Measurements from ENCODE around the gene C16orf54.
A peak's percentile ranks its signal among the peaks of the same experiment; 100 is the strongest.
"Not testable (repeated sequence)": the region's sequence is repeated elsewhere in the genome, so short reads cannot be mapped to it uniquely, and the experiment has no call there.

The C16orf54 gene

DNA sequence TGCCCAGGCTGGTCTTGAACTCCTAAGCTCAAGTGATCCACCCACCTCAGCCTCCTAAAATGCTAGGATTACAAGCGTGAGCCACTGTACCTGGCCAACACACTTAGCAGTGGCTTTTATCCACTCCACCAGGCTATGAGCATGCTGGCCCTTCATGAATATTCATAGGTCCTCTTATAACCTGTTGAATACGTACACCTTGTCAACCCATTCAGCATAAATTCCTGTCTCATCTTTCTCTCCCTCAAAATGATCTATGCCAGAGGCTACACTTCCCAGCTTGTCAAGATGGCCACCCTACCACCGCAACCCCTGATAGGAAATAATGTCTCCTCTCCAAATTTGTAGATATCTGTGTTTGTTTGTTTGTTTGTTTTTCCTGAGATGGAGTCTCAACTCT is 21.3 kb upstream of the C16orf54 start:
- no peak for DNase-seq

DNA sequence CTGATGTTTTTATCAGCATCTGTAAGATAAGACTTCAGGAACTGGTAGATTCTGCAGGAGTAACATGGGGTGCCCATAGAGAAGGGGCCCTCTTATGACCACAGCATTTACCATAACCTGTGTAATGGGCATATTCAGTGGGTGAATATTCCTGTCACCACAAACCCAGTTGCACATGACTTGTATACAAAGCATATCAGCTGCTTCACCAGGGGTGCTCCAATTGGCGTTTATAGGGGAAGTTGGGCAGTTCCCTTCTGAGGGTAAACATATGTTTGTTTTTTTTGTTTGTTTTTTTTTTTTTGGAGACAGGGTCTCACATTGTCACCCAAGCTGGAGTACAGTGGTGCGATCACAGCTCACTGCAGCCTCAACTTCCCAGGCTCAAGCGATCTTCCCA is 20.8 kb upstream of the C16orf54 start:
- no peak for DNase-seq

DNA sequence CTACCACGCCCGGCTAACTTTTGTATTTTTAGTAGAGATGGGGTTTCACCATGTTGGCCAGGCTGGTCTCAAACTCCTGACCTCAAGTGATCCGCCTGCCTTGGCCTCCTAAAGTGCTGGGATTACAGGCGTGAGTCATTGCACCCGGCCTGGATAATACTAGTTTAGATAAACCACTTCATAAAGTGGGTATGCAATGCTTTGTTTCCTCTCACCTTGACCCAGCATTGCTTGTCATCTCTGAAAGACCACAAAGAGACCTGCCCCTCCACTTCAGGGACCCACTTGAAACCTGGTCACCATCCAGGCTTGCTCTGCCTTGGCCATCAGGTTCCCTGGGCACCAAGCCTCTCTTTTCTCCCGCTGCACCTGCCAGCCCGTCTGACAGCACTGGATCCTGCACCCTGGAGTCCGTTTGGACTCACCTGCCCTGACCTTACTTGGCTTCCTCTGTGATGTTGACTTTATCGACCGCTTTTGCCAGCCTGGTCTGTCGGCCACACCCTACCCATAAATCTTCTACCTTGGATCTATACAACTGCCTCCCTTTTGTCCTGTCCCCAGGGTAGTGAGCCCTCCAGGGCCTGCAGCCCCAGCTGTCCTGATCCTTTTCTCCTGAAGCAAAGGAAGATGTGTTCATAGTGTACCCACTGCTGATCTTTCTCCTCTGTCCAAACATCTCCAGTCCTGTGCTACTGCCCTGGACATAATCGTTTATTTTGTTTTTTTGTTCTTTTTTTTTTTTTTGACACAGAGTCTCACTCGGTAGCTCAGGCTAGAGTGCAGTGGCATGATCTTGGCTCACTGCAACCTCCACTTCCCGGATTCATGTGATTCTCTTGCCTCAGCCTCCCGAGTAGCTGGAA is 19.6 kb upstream of the C16orf54 start:
- DNase-seq: peak; percentile 99

DNA sequence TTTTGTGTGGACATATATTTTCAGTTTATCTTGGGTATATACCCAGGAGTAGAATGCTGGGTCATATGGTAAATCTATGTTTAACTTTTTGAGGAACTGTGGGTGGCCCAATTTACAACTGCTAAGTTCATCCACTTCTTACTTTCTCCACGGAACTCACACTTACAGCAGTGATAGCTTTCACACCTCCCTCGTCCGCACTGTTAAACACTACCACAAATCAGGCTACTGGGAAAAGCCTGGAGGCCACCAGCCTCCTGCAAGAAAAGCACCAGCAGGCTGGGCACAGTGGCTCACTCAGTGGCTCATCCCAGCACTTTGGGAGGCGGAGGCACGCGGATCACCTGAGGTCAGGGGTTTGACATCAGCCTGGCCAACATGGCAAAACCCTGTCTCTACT is 17.5 kb upstream of the C16orf54 start:
- DNase-seq: no peak

DNA sequence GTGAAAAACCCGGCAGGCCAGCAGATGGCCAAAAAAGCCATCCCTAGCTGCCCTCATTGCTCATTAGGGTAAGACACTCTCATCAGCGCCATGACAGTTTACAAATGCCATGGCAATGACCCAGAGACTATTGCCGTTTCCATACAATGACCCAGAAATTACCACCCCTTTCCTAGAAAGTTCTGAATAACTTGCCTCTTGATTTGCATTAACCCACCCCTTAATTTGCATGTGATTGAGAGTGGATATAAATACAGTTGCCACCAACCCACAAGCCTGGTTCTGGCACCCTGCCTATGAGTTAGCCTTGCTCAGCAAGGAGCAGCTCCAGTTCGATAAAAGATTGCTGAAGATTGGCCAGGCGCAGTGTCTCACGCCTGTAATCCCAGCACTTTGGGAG is 16.1 kb upstream of the C16orf54 start:
- no peak for DNase-seq

DNA sequence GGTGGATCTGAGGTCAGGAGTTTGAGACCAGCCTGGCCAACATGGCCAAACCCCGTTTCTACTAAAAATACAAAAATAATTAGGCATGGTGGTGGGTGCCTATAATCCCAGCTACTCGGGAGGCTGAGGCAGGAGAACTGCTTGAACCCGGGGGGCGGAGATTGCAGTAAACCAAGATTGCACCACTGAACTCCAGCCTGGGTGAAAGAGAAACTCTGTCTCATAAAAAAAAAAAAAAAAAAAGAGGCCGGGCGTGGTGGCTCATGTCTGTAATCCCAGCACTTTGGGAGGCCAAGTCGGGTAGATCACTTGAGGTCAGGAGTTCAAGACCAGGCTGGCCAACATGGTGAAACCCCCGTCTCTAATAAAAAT is 15.5 kb upstream of the C16orf54 start:
- DNase-seq: not testable (repeated sequence)

DNA sequence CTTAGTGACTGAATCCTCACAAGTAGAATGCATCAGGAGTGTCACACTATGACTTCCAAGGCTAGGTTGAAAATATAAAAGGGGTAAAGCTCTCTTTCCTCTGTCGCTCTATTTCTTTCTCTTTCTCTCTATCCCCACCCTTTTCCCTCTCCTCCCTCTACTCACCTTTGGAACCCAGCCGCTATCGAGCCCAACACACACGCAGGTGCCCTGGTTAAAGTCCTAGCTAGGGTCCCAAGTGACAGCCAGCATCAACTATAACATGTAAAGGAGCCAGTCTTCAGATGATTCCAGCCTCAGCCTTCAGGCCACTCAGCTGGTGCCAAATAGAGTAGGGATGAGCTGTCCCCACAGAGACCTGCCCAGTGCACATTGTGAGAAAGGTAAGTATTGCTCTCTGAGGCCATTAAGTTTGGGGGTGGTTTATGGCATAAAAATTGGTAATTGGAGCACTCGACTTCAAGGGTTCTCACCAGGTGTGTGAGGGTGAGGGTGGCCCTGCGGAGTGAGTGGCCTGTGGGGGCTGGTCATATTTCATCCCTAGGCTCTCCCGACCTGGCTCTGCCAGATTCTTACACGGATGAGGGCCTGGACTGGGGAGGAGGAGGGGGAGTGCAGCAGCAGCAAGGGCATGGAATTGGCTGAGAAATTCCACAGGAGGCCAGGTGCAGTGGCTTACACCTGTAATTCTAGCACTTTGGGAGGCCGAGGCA is 14.9 kb upstream of the C16orf54 start:
- DNase-seq: peak; percentile 37

DNA sequence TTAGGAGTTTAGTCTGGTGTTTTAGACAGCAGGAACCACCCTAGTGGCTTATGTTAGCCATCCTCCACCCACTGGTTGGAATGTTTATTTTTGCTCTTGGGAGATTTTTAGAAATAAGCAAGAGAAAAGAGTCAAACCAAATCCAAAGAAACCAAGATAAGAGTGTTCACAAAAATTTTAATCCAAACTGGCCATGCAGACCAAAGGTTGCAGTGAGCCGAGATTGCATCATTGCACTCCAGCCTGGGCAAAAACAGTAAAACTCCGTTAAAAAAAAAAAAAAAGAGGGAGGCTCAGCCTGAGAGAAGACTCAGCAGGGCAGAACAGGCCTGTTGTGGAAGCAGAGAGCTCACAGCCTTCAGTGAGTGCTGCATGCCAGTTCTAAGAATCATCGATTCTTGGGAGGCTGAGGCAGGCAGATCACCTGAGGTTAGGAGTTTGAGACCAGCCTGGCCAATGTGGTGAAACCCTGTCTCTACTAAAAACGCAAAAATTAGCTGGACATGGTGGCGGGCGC is 12.2 kb upstream of the C16orf54 start:
- DNase-seq: no peak

DNA sequence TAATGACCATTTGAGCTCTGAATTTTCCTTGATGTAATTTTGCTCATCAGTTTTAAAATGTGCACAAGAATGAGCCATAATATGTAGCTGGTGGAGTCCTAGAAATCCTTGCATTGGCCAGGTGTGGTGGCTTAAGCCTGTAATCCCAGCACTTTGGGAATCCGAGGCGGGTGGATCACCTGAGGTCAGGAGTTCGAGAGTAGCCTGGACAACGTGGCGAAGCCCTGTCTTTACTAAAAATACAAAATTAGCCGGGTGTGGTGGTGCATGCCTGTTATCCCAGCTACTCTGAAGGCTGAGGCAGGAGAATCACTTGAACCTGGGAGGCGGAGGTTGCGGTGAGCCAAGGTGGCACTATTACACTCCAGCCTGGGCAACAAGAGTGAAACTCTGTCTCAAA is 11.3 kb upstream of the C16orf54 start:
- not testable (repeated sequence) for DNase-seq

DNA sequence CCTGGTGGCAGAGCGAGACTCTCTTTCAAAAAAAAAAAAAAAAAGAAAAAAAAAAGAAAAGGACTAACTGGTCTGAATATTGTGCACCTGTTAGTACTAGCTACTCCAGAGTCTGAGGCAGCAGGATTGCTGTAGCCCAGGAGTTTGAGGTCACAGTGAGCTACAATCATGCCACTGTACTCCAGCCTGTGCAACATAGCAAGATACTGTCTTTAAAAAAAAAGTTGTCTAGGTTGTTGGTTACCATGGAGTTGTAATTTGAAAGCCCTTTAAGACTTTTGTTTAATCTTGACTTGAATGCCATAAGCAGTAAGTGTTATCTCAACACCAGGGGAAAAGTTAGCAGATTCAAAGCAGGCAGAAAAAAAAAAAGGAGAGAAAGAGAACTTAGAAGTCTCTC is 10.9 kb upstream of the C16orf54 start:
- DNase-seq: no peak

DNA sequence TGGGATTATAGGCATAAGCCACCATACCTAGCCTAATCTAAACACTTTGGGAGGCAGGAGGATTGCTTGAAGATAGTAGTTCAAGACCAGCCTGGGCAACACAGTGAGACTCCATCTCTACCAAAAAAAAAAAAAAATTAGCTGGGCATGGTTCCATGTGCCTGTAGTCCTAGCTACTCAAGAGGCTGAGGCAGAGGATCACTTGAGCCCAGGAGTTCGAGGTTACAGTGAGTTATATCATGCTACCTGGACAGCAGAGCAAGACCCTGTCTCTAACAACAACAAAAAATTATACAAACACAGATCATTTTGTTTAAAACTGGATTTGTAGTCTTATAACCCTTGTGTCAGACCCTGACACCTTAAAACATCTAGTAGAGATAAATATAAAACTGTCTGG is 7.7 kb upstream of the C16orf54 start:
- DNase-seq: no peak

DNA sequence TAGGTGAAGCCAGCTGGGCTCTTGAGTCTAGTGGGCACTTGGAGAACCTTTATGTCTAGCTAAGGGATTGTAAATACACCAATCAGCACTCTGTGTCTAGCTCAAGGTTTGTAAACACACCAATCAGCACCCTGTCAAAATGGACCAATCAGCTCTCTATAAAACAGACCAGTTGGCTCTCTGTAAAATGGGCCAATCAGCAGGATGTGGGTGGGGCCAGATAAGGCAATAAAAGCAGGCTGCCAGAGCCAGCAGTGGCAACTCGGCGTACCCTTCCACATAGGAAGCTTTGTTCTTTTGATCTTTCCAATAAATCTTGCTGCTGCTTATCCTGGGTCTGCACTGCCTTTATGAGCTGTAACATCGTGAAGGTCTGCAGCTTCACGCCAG is 3.0 kb upstream of the C16orf54 start:
- DNase-seq: not testable (repeated sequence)

DNA sequence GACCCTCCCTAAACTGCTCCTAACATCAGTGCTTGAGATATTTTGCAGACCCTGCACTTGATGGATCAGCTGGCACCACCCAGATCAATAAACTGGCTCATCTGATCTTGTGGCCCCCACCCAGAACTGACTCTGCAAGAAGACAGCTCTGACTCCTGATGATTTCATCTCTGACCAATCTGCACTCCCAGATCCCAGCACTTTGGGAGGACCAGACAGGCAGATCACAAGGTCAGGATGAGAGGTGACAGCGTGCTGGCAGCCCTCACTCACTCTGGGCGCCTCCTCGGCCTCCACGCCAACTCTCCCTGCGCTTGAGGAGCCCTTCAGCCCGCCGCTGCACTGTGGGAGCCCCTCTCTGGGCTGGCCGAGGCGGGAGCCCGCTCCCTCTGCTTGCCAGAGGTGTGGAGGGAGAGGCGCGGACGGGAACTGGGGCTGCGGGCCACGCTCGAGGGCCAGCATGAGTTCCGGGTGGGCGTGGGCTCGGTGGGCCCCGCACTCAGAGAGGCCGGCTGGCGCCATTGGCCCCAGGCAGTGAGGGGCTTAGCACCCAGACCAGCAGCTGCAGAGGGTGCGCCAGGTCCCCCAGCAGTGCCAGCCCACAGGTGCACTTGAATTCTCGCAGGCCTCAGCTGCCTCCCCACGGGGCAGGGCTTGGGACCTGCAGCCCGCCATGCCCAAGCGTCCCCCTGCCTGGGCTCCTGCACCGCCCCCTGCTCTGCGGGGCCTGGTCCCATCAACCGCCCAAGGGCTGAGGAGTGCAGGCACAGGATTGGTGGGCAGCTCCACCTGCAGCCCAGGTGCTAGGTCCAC is 2.4 kb upstream of the C16orf54 start:
- no peak for DNase-seq

DNA sequence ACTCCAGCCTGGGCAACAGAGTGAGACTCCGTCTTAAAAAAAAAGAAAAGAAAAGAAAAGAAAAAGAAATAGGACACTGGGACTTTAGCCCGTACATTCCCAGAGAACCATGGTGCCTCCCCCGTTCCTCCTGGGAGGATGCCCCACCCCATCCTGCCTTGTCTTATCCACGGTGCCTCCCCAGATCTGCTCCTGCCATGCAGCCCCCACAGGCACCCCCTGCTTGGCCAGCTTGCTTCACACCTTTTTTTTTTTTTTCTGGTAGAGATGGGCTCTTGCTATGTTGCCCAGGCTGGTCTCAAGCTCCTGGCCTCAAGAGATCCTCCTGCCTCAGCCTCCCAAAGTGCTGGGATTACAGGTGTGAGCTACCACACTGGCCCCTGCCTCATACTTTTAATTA is 728 bp upstream of the C16orf54 start:
- not testable (repeated sequence) for DNase-seq

DNA sequence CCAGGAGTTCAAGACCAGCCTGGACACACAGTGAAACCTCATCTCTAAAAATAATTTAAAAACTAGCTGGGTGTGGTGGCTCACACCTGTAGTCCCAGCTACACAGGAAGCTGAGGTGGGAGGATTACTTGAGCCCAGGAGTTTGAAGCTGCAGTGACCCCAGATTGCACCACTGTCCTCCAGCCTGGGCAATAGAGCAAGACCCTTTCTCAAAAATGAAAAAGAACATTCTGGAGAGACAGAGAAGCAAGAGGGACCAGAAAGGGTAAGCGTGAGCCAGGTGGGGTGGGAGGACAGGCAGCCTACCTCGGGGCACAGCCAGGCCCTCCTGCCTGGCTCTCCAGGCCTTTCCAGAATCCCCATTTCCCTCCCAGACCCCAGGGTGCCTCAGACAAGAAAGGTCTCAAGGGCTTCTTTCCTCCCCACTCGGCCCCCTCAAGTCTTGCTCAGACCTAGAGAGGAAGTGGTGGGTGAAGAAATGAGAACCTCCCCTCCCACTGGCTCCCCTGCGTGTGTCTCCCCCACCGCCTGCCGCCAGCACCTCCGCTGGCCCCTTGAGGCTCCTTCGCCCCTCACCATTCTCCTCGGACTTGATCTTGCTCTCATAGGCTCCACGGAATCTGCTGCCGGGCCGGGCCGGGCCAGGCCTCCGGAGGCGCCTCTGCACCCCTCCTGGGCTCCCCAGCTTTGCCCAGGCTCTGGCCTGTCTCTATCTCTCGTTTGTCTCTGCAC is 503 bp downstream of the C16orf54 start:
- DNase-seq: no peak

DNA sequence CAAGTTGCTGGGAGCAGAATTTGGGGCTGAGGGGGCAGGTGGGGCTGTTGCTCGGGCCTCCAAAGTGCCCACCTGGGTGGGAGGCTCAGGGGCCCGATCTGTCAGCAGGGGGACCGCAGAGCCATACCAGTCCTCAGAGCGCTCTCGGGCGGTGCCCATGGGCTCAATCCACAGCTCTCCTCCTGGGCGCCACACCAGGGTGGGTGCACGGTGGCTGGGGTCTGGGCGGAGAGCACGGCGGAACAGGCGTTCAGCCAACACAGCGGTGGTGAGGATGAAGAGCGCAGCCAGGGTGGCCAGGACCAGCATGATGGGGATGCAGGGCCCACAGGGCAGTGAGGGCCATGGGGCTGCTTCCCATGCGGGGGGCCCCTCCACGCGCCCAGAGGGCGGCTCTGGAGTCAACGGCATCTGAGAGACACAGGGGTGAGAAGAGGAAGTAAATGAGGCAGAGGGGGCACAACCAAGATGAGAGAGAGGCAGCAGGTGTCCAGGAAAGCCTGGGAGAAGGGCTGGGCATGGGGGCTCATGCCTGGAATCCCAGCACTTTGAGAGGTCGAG is 1.2 kb downstream of the C16orf54 start:
- no peak for DNase-seq

DNA sequence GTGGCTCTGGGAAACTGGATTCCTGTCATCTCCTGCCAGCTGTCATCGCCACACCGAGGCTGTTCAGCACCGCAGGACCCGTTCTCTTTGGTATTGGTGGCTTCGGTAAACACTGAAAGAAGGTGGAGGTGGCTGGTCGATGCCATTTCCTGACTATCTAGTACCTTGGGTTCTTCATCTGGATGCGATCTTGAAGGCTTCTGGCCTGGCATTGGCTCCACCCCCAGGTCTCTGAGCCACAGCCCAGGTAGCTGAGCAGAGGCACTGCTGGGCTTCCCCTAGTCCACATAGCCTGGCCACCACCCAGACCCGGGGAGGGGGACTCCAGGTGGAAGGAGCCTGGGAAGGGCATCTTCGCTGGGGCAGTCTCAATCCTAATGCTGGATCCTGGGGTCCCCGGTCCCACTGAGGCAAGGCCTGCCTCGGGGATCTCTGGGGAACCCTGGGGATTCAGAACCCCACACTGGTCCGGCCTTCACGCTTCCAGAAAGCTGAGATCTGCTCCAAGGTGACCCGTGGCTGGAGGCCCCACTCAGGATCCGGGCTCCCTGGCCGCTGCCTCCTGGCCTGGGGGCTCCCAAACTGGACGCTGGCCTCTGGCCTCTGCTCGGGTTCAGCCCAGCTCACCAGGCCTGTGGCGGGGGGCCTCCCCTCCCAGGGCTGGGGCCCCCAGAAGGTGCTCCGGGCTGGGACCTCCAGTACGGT is 1.8 kb downstream of the C16orf54 start:
- no peak for DNase-seq

DNA sequence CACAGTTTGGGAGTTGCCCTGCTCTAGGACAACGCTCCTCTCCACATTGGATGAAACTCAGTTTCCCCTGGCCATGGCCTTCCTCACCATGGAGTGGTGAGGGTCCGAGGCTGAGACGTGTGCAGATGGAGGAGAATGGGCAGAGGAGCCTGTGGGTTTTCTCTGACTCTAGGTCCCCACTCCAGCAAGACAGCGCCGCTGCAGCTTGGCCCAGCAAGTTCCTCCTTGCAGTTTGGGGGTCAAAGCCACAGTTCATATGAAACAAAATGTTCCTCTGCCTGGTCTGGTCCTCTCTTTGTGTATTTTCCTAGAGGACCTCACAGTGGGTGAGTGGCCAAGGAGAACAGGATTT is 2.3 kb downstream of the C16orf54 start:
- DNase-seq: no peak

DNA sequence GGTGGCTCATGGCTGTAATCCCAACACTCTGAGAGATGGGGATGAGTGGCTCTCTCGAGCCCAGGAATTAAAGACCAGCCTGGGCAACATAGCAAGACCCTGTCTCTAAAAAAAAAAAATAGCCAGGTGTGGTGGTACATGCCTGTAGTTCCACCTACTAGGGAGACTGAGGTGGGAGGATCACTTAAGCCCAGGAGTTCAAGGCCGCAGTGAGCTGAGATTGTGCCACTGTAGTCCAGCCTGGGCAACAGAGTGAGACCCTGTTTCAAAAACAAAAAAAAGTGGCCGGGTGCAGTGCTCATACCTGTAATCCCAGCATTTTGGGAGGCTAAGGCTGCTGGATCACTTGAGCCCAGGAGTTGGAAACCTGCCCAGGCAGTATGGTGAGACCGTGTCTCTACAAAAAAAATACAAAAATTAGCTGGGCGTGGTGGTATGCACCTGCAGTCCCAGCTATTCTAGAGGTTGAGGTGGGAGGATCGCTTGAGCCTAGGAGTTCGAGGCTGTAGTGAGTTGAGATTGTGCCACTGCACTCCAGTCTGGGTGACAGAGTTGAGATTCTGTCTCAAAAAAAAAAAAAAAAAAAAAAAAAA is 3.0 kb downstream of the C16orf54 start:
- DNase-seq: no peak

DNA sequence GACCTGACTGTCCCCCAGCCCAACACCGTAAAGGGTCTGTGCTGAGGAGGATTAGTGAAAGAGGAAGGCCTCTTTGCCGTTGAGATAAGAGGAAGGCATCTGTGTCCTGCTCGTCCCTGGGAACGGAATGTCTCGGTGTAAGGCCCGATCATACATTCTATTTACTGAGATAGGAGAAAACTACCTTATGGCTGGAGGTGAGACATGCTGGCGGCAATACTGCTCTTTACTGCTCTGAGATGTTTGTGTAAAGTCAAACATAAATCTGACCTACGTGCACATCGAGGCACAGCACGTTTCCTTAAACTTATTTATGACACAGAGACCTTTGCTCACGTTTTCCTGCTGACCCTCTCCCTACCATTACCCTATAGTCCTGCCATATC is 5.2 kb downstream of the C16orf54 start:
- DNase-seq: not testable (repeated sequence)

DNA sequence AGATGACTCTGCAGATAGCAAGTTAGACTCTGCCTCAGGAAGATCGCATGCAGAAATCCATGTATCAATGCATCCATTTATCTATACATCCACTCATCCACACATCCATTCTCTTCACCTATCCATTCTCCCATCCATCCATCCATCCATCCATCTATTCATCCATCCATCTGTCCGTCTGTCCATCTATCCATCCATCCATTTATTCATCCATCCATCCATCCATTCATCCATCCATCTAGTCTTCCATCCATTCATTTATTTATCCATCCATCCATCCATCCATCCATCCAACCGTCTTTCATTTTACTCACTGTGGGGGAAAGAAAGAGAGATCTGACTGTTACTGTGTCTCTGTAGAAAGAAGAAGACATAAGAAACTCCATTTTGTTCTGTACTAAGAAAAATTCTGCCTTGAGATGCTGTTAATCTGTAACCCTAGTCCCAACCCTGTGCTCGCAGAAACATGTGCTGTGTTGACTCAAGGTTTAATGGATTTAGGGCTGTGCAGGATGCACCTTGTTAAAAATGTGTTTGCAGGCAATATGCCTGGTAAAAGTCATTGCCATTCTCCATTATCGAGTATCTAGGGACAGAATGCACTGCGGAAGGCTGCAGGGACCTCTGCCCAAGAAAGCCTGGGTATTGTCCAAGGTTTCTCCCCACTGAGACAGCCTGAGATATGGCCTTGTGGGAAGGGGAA is 5.7 kb downstream of the C16orf54 start:
- not testable (repeated sequence) for DNase-seq

Data from DMS153 (cell line).